Neural crest cell (in vitro differentiated cells): ENCODE measurements around the gene SERPINE1. TPM values are rescaled to one million over a fixed set of nuclear protein-coding genes. Genes with fewer than 3 reads are reported as not detected.
"Not testable (repeated sequence)": the region's sequence is repeated elsewhere in the genome, so short reads cannot be mapped to it uniquely, and the experiment has no call there.

Source experiments
- DNase-seq: peaks from one replicate; pipeline ENCODE4 v3.0.0; 2021; ENCODE audit warnings: low read depth, mixed read lengths, low spot score
- H3K27ac Mint-ChIP-seq: one replicate; pipeline ENCODE4 v1.8.0; 2021; ENCODE audit warnings: mild to moderate bottlenecking, mixed read lengths; ENCODE audit not compliant: unreplicated experiment
- H3K27me3 Mint-ChIP-seq: 2 replicates; pipeline ENCODE4 v1.8.0; 2021; ENCODE audit warnings: low read depth, mild to moderate bottlenecking, mixed read lengths
- H3K36me3 Mint-ChIP-seq: 2 replicates; pipeline ENCODE4 v1.8.0; 2021; ENCODE audit warnings: low read depth, mild to moderate bottlenecking, mixed read lengths
- H3K4me1 Mint-ChIP-seq: 2 replicates; pipeline ENCODE4 v1.8.0; 2021; ENCODE audit warnings: mixed read lengths
- H3K4me3 Mint-ChIP-seq: one replicate; pipeline ENCODE4 v1.8.0; 2021; ENCODE audit warnings: mild to moderate bottlenecking, mixed read lengths
- H3K9me3 Mint-ChIP-seq: 2 replicates; pipeline ENCODE4 v1.8.0; 2021; ENCODE audit warnings: mixed read lengths
- total RNA-seq: library from RNA; stranded (reverse); gene quantifications from 2 replicates; pipeline ENCODE4 v1.2.1, GENCODE V29; 2021
- TF ChIP-seq, protein P1 (sequence below): fragments of 200-600 bp; sonication (generic); conservative IDR thresholded peaks from 2 replicates; pipeline ENCODE4 v1.5.0; 2021; ENCODE audit warnings: antibody characterized with exemption, mild to moderate bottlenecking

The SERPINE1 gene
- total RNA-seq, 1 donor from 2014 or later = 0.07 TPM

DNA sequence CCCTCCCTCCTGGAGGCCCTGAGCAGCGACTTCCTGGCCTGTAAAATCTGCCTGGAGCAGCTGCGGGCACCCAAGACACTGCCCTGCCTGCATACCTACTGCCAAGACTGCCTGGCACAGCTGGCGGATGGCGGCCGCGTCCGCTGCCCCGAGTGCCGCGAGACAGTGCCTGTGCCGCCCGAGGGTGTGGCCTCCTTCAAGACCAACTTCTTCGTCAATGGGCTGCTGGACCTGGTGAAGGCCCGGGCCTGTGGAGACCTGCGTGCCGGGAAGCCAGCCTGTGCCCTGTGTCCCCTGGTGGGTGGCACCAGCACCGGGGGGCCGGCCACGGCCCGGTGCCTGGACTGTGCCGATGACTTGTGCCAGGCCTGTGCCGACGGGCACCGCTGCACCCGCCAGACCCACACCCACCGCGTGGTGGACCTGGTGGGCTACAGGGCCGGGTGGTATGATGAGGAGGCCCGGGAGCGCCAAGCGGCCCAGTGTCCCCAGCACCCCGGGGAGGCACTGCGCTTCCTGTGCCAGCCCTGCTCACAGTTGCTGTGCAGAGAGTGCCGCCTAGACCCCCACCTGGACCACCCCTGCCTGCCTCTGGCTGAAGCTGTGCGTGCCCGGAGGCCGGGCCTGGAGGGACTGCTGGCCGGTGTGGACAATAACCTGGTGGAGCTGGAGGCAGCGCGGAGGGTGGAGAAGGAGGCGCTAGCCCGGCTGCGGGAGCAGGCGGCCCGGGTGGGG lies 39.4 kb upstream of the SERPINE1 start:
- Mint-ChIP-seq H3K27me3 (no peaks in the 10 kb centered on the region), H3K9me3 (peaks cover 5% of the 10 kb centered on the region), H3K4me1 (peaks cover 20% of the 10 kb centered on the region), H3K36me3 (peaks cover 9% of the 10 kb centered on the region), H3K4me3 (peak overlapping the region; percentile 34), H3K27ac (no peak overlapping the region)
- TF ChIP-seq, protein P1, sequence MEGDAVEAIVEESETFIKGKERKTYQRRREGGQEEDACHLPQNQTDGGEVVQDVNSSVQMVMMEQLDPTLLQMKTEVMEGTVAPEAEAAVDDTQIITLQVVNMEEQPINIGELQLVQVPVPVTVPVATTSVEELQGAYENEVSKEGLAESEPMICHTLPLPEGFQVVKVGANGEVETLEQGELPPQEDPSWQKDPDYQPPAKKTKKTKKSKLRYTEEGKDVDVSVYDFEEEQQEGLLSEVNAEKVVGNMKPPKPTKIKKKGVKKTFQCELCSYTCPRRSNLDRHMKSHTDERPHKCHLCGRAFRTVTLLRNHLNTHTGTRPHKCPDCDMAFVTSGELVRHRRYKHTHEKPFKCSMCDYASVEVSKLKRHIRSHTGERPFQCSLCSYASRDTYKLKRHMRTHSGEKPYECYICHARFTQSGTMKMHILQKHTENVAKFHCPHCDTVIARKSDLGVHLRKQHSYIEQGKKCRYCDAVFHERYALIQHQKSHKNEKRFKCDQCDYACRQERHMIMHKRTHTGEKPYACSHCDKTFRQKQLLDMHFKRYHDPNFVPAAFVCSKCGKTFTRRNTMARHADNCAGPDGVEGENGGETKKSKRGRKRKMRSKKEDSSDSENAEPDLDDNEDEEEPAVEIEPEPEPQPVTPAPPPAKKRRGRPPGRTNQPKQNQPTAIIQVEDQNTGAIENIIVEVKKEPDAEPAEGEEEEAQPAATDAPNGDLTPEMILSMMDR = no peak
- DNase-seq = no peak

DNA sequence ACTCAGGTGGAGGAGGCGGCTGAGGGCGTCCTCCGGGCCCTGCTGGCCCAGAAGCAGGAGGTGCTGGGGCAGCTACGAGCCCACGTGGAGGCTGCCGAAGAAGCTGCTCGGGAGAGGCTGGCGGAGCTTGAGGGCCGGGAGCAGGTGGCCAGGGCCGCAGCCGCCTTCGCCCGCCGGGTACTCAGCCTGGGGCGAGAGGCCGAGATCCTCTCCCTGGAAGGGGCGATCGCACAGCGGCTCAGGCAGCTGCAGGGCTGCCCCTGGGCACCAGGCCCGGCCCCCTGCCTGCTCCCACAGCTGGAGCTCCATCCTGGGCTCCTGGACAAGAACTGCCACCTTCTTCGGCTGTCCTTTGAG lies 38.9 kb upstream of the SERPINE1 start:
- TF ChIP-seq, protein P1 = no peak
- H3K27ac Mint-ChIP-seq = no peak overlapping the region
- peaks cover 20% of the 10 kb centered on the region for H3K4me1 Mint-ChIP-seq
- H3K9me3 Mint-ChIP-seq = peaks cover 5% of the 10 kb centered on the region
- DNase-seq = no peak
- H3K36me3 Mint-ChIP-seq = peaks cover 12% of the 10 kb centered on the region
- H3K27me3 Mint-ChIP-seq = no peaks in the 10 kb centered on the region
- H3K4me3 Mint-ChIP-seq = no peak overlapping the region

DNA sequence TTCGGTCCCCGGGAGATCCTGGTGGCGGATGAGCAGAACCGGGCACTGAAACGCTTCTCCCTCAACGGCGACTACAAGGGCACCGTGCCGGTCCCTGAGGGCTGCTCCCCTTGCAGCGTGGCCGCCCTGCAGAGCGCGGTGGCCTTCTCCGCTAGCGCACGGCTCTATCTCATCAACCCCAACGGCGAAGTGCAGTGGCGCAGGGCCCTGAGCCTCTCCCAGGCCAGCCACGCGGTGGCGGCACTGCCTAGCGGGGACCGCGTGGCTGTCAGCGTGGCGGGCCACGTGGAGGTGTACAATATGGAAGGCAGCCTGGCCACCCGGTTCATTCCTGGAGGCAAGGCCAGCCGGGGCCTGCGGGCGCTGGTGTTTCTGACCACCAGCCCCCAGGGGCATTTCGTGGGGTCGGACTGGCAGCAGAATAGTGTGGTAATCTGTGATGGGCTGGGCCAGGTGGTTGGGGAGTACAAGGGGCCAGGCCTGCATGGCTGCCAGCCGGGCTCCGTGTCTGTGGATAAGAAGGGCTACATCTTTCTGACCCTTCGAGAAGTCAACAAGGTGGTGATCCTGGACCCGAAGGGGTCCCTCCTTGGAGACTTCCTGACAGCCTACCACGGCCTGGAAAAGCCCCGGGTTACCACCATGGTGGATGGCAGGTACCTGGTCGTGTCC lies 37.9 kb upstream of the SERPINE1 start:
- peaks cover 5% of the 10 kb centered on the region for H3K9me3 Mint-ChIP-seq
- DNase-seq = no peak
- TF ChIP-seq, protein P1 = no peak
- no peak overlapping the region for H3K4me3 Mint-ChIP-seq
- H3K27ac Mint-ChIP-seq = no peak overlapping the region
- H3K4me1 Mint-ChIP-seq = peaks cover 20% of the 10 kb centered on the region
- H3K36me3 Mint-ChIP-seq = peaks cover 12% of the 10 kb centered on the region
- no peaks in the 10 kb centered on the region for H3K27me3 Mint-ChIP-seq

DNA sequence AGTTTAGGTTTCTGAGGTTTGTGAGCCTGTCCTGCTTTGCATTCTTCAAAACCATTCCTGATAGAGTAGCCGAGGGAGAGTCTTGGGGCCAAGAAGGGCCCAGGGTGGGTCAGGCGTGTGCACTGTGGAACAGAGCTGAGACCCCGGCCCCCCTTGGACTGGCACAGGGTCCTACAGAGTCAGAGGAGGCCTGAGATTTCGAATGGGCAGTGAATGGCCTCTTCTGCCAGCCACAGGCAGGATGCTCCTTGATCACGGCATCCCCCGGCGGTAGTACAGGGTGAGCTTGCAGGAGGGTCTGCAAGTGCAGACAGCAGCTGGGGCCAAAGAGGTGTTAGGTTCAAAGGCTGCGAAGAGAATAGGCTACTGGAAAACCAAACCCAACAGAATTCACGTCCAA lies 37.0 kb upstream of the SERPINE1 start:
- Mint-ChIP-seq H3K36me3 (peaks cover 12% of the 10 kb centered on the region), H3K4me3 (no peak overlapping the region), H3K9me3 (peaks cover 5% of the 10 kb centered on the region), H3K4me1 (peaks cover 16% of the 10 kb centered on the region), H3K27me3 (no peaks in the 10 kb centered on the region), H3K27ac (no peak overlapping the region)
- TF ChIP-seq, protein P1 = no peak
- no peak for DNase-seq

DNA sequence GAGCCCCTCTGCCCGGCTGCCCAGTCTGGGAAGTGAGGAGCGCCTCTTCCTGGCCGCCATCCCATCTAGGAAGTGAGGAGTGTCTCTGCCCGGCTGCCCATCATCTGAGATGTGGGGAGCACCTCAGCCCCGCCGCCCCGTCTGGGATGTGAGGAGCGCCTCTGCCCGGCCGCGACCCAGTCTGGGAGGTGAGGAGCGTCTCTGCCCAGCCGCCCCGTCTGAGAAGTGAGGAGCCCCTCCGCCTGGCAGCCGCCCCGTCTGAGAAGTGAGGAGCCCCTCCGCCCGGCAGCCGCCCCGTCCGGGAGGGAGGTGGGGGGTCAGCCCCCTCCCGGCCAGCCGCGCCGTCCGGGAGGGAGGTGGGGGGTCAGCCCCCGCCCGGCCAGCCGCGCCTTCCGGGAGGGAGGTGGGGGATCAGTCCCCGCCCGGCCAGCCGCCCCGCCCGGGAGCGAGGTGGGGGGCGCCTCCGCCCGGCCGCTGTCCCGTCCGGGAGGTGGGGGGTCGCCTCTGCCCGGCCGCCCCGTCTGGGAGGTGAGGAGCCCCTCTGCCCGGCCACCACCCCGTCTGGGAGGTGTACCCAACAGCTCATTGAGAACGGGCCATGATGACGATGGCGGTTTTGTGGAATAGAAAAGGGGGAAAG lies 34.5 kb upstream of the SERPINE1 start:
- not testable (repeated sequence) for H3K27me3 Mint-ChIP-seq, H3K4me1 Mint-ChIP-seq, H3K4me3 Mint-ChIP-seq, H3K9me3 Mint-ChIP-seq, H3K27ac Mint-ChIP-seq, DNase-seq
- peaks cover 12% of the 10 kb centered on the region for H3K36me3 Mint-ChIP-seq

DNA sequence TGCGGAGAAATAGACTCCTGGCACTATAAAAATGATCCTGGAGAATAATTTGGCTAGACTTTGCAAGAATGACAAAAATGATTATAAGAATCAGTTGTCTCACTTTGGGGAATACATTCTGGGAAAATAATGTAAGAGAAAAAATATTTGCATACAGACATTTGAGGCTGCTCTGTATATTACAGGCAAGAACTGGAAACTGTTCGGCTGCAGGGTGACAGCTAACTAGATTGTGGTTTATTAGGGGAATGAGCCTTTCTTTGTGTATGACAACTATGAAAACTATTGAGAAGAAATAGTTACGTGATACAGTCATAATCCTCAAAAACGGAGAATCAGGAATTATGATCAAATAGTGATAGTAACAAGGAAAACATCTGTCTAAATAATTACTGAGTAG lies 33.0 kb upstream of the SERPINE1 start:
- Mint-ChIP-seq H3K36me3 (peaks cover 12% of the 10 kb centered on the region), H3K27me3 (peaks cover 2% of the 10 kb centered on the region), H3K27ac (no peak overlapping the region), H3K4me1 (peaks cover 5% of the 10 kb centered on the region), H3K9me3 (peaks cover 5% of the 10 kb centered on the region), H3K4me3 (no peak overlapping the region)
- TF ChIP-seq, protein P1 = no peak
- DNase-seq = no peak
